Measurements from ENCODE around the gene DUSP10. TPM values are rescaled to one million over a fixed set of nuclear protein-coding genes. Genes with fewer than 3 reads are reported as not detected.

DUSP10 gene
- total RNA-seq, 1 donor from 2014 or later = 10.2 TPM

DNA sequence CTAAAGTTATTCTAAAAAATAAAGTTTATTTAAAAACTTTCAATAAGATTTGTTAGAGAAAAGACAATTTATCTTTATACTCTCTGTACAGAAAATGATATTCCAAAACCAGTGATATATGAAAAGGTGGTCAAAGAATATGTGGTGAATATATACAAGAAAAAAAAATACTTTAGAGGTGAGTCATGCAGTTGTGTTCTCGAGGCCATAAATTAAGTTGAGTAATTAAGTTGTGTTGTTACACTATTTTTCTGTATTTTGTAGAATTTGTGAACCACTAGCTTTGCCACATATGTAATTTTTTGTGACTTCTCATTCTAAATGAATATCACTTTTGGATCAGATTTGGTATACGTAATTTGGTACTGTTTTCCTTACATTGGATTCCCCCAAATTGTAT is 23.6 kb upstream of the DUSP10 start:
- H3K27me3 Mint-ChIP-seq = no peaks in the 10 kb centered on the region
- peaks cover 10% of the 10 kb centered on the region for H3K4me1 Mint-ChIP-seq (ENCODE audit: low read depth)
- H3K36me3 Mint-ChIP-seq (ENCODE audit: insufficient read depth) = no peaks in the 10 kb centered on the region
- no peak for TF ChIP-seq CTCF (IDR thresholded peaks at IDR 0.05; ENCODE audit: unreplicated experiment)
- H3K27ac Mint-ChIP-seq = no peak overlapping the region
- no peak overlapping the region for H3K4me3 Mint-ChIP-seq (ENCODE audit: low read depth)
- DNase-seq (ENCODE audit: low spot score, unreplicated experiment) = no peak
- no peaks in the 10 kb centered on the region for H3K9me3 Mint-ChIP-seq (ENCODE audit: low read depth)

DNA sequence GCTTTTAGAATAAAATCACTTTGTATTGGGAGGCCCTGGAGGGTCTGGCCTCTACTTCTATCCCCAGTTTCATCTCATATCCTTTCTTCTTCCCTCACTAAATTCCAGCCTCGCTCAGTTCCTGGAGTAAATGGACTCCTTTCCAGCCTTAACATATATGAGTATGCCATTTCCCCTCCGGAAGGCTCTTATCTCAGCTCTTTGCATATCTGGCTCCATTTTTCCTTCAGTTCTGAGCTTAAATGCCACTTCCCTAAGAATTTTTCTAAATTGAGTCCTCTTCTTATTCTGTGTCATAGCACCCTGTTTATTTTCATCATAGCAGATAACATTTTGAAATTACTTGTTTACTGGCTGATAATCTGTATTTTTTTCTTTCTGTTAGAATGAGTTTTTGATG is 20.2 kb upstream of the DUSP10 start:
- Mint-ChIP-seq H3K4me1 (ENCODE audit: low read depth) (peaks cover 13% of the 10 kb centered on the region), H3K27ac (no peak overlapping the region), H3K9me3 (ENCODE audit: low read depth) (no peaks in the 10 kb centered on the region), H3K27me3 (no peaks in the 10 kb centered on the region), H3K4me3 (ENCODE audit: low read depth) (no peak overlapping the region), H3K36me3 (ENCODE audit: insufficient read depth) (no peaks in the 10 kb centered on the region)
- no peak for TF ChIP-seq CTCF (IDR thresholded peaks at IDR 0.05; ENCODE audit: unreplicated experiment)
- DNase-seq (ENCODE audit: low spot score, unreplicated experiment) = no peak

GRCh38 chr1:221761354-221762002 is 19.6 kb upstream of the DUSP10 start:
- DNase-seq (ENCODE audit: low spot score, unreplicated experiment) = no peak
- Mint-ChIP-seq H3K4me1 (ENCODE audit: low read depth) (peaks cover 13% of the 10 kb centered on the region), H3K9me3 (ENCODE audit: low read depth) (no peaks in the 10 kb centered on the region), H3K27me3 (no peaks in the 10 kb centered on the region), H3K36me3 (ENCODE audit: insufficient read depth) (no peaks in the 10 kb centered on the region), H3K4me3 (ENCODE audit: low read depth) (no peak overlapping the region), H3K27ac (no peak overlapping the region)
- TF ChIP-seq CTCF (IDR thresholded peaks at IDR 0.05; ENCODE audit: unreplicated experiment) = no peak

DNA sequence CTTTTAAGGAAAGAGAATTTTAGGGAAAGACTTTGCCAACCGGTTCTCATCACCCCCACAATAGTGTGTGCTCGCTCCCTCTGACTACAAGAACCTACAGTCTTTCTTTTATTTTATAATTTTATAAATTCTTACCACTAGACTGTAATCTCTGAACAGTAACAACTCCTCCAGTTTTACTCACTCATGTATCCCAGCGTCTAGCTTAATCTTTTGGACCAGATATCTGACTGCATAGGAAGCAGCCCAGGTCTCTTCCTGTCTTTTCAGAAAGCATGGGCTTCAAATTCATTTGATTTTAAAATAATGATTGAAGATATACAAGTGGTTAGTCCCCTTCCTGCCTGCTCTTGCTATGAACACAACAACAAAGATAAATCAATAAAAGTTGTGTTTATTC is 19.0 kb upstream of the DUSP10 start:
- peaks cover 15% of the 10 kb centered on the region for H3K4me1 Mint-ChIP-seq (ENCODE audit: low read depth)
- no peak overlapping the region for H3K4me3 Mint-ChIP-seq (ENCODE audit: low read depth)
- H3K27me3 Mint-ChIP-seq = no peaks in the 10 kb centered on the region
- DNase-seq (ENCODE audit: low spot score, unreplicated experiment) = no peak
- peaks cover 2% of the 10 kb centered on the region for H3K9me3 Mint-ChIP-seq (ENCODE audit: low read depth)
- no peaks in the 10 kb centered on the region for H3K36me3 Mint-ChIP-seq (ENCODE audit: insufficient read depth)
- no peak for TF ChIP-seq CTCF (IDR thresholded peaks at IDR 0.05; ENCODE audit: unreplicated experiment)
- H3K27ac Mint-ChIP-seq = no peak overlapping the region

DNA sequence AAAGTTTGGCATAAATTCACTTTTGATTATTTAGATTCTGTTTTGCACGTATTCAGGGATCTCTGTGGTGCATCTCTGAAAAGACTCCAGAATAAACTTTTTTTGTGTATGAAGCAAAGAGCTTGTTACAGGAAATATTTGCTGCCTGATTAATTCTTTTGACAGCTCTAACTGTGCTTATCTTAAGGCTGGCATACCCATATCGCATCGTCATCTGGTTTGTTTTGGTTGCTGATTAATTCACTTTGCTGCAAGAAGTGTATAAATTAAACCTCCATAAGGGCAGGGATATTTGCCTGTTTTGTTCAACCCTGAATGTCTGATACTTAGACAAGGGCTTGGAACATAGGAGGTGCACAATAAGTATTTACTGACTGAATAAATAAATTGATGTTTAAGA is 17.5 kb upstream of the DUSP10 start:
- no peak for DNase-seq (ENCODE audit: low spot score, unreplicated experiment)
- peaks cover 15% of the 10 kb centered on the region for H3K4me1 Mint-ChIP-seq (ENCODE audit: low read depth)

More for the DNA sequence above, 17.5 kb upstream of the DUSP10 start:
- Mint-ChIP-seq H3K9me3 (ENCODE audit: low read depth) (peaks cover 2% of the 10 kb centered on the region), H3K4me3 (ENCODE audit: low read depth) (no peak overlapping the region), H3K27ac (no peak overlapping the region), H3K36me3 (ENCODE audit: insufficient read depth) (no peaks in the 10 kb centered on the region), H3K27me3 (peaks cover 3% of the 10 kb centered on the region)
- no peak for TF ChIP-seq CTCF (IDR thresholded peaks at IDR 0.05; ENCODE audit: unreplicated experiment)

Measured in progenitor cell of endocrine pancreas (in vitro differentiated cells).